RWPE2 (cell line): ENCODE results near the gene MAGI1.
"Not testable (repeated sequence)": the region's sequence is repeated elsewhere in the genome, so short reads cannot be mapped to it uniquely, and the experiment has no call there.

Experiments used
- ATAC-seq: fragments of 200-7000 bp; cut with Tn5 transposase; 3 replicates; pipeline ENCODE4 v1.9.1; 2021; ENCODE audit warnings: low read depth
- DNase-seq: peaks from one replicate; pipeline ENCODE4 v3.0.0-alpha.2; 2020; ENCODE audit warnings: low spot score
- H3K27ac ChIP-seq: fragments of 450-650 bp; 2 replicates; pipeline ENCODE4 v1.5.1; 2017; ENCODE audit warnings: mild to moderate bottlenecking; ENCODE audit not compliant: poor library complexity, severe bottlenecking
- H3K27me3 ChIP-seq: fragments of 250-450 bp; sonication (Bioruptor Pico); 2 replicates; pipeline ENCODE4 v1.5.1; 2021; ENCODE audit warnings: mild to moderate bottlenecking, moderate library complexity; ENCODE audit not compliant: insufficient read depth, poor library complexity, severe bottlenecking
- H3K36me3 ChIP-seq: fragments of 250-450 bp; sonication (Bioruptor Pico); 2 replicates; pipeline ENCODE4 v1.5.1; 2020; ENCODE audit warnings: low read depth, mild to moderate bottlenecking, moderate library complexity
- H3K4me1 ChIP-seq: fragments of 250-450 bp; sonication (Bioruptor Pico); 2 replicates; pipeline ENCODE4 v1.5.1; 2021; ENCODE audit warnings: mild to moderate bottlenecking, moderate library complexity; ENCODE audit not compliant: insufficient read depth, poor library complexity, severe bottlenecking
- H3K4me3 ChIP-seq: fragments of 250-450 bp; sonication (Bioruptor Pico); 2 replicates; pipeline ENCODE4 v1.5.1; 2021; ENCODE audit warnings: mild to moderate bottlenecking, moderate library complexity; ENCODE audit not compliant: severe bottlenecking
- H3K9me3 ChIP-seq: fragments of 250-450 bp; sonication (Bioruptor Pico); 2 replicates; pipeline ENCODE4 v1.5.1; 2021; ENCODE audit warnings: mild to moderate bottlenecking, moderate library complexity; ENCODE audit not compliant: severe bottlenecking
- TF ChIP-seq, protein P1 (sequence below): fragments of 450-650 bp; IDR thresholded peaks from one replicate; pipeline ENCODE4 v1.5.1; 2017; ENCODE audit warnings: mild to moderate bottlenecking, moderate library complexity; ENCODE audit not compliant: poor library complexity, severe bottlenecking

MAGI1 gene

DNA sequence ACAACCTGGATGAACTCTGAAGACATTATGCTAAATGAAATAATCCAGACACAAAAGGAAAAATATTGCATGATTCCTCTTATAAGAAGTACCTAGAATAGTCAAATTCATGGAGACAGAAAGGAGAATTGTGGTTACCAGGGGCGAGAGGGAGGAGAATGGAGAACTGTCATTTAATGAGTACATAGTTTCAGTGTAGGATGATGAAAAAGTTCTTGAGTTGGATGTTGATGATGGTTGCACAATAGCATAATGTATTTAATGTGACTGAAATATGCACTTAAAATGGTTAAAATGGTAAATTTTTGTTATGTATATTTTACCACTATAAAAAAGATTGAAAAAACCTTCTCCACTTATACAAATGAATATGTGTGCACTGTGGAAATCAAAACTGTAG is 469.6 kb downstream of the MAGI1 start:
- H3K36me3 ChIP-seq: no peaks in the 10 kb centered on the region
- H3K9me3 ChIP-seq: no peaks in the 10 kb centered on the region
- DNase-seq (no peak), ATAC-seq (no peak)
- H3K4me1 ChIP-seq: peaks cover 7% of the 10 kb centered on the region
- no peak overlapping the region for H3K27ac ChIP-seq
- H3K27me3 ChIP-seq: no peaks in the 10 kb centered on the region
- TF ChIP-seq, protein P1, sequence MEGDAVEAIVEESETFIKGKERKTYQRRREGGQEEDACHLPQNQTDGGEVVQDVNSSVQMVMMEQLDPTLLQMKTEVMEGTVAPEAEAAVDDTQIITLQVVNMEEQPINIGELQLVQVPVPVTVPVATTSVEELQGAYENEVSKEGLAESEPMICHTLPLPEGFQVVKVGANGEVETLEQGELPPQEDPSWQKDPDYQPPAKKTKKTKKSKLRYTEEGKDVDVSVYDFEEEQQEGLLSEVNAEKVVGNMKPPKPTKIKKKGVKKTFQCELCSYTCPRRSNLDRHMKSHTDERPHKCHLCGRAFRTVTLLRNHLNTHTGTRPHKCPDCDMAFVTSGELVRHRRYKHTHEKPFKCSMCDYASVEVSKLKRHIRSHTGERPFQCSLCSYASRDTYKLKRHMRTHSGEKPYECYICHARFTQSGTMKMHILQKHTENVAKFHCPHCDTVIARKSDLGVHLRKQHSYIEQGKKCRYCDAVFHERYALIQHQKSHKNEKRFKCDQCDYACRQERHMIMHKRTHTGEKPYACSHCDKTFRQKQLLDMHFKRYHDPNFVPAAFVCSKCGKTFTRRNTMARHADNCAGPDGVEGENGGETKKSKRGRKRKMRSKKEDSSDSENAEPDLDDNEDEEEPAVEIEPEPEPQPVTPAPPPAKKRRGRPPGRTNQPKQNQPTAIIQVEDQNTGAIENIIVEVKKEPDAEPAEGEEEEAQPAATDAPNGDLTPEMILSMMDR: no peak
- H3K4me3 ChIP-seq: no peak overlapping the region

GRCh38 chr3:65568497-65568896 is 470.2 kb downstream of the MAGI1 start:
- H3K27ac ChIP-seq: no peak overlapping the region
- TF ChIP-seq, protein P1: no peak
- DNase-seq (no peak), ATAC-seq (no peak)
- no peaks in the 10 kb centered on the region for H3K9me3 ChIP-seq
- H3K4me1 ChIP-seq: peaks cover under 1% of the 10 kb centered on the region
- no peaks in the 10 kb centered on the region for H3K36me3 ChIP-seq
- H3K4me3 ChIP-seq: no peak overlapping the region
- no peaks in the 10 kb centered on the region for H3K27me3 ChIP-seq

DNA sequence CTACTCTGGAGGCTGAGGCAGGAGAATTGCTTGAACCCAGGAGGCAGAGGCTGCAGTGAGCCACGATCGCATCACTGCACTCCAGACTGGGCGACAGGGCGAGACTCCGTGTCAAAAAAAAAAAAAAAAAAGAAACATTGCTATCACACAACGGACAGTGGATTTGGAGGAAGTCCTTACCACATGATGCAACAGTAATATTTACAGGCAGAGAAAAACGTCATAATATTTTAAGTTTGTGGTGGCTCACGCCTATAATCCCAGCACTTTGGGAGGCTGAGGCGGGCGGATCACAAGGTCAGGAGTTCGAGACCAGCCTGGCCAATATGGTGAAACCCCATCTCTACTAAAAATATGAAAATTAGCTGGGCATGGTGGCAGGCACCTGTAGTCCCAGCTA is 473.0 kb downstream of the MAGI1 start:
- H3K4me3 ChIP-seq, H3K9me3 ChIP-seq, H3K36me3 ChIP-seq, H3K27ac ChIP-seq, ATAC-seq, H3K27me3 ChIP-seq, DNase-seq, H3K4me1 ChIP-seq: not testable (repeated sequence)

- DNase-seq (no peak), ATAC-seq (no peak)
- TF ChIP-seq, protein P1: no peak
- no peak overlapping the region for H3K4me3 ChIP-seq
- peaks cover 6% of the 10 kb centered on the region for H3K4me1 ChIP-seq
- H3K27me3 ChIP-seq: no peaks in the 10 kb centered on the region
- no peak overlapping the region for H3K27ac ChIP-seq
- no peaks in the 10 kb centered on the region for H3K36me3 ChIP-seq
- H3K9me3 ChIP-seq: no peaks in the 10 kb centered on the region
Observed at GRCh38 chr3:65564483-65564882, 474.2 kb downstream of the MAGI1 start.

DNA sequence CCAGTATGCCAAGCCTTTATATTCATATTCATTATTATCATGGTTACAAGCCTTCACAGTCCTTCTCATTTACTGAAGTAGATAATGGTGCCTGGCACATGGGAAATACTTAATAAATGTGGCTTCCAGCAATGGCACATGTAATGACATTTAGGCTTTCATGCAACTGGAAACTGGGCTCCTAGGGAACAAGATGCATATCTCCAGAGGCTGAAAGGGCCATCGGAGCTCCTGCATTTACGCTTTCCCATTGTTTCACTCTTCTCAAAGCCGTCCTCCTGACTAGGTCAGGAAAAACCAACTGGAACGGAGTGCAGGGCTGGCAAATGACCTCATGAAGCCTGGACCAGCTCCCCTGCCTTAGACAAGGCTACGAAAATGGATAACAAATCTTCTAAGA is 474.9 kb downstream of the MAGI1 start:
- no peak overlapping the region for H3K27ac ChIP-seq
- peaks cover 6% of the 10 kb centered on the region for H3K4me1 ChIP-seq
- H3K4me3 ChIP-seq: no peak overlapping the region
- ATAC-seq (no peak), DNase-seq (no peak)
- no peaks in the 10 kb centered on the region for H3K36me3 ChIP-seq
- TF ChIP-seq, protein P1: no peak
- no peaks in the 10 kb centered on the region for H3K27me3 ChIP-seq
- H3K9me3 ChIP-seq: no peaks in the 10 kb centered on the region
